CD1c-positive myeloid dendritic cell (primary cell): Measurements from ENCODE around the gene AASS.
"Not testable (repeated sequence)": the region's sequence is repeated elsewhere in the genome, so short reads cannot be mapped to it uniquely, and the experiment has no call there.

Source experiments
- DNase-seq: peaks from one replicate; pipeline ENCODE4 v3.0.0-alpha.2; 2016; ENCODE audit errors: extremely low spot score

The AASS gene

GRCh38 chr7:122143751-122144711, at the start of gene AASS:
AASS (minus strand) TSS chr7:122144249; CDS start chr7:122133726, 10,523 bp downstream.
- peak; percentile 92 for DNase-seq

- DNase-seq: no peak
These were observed 44.7 kb upstream of the AASS start for GRCh38 chr7:122188785-122189184.

GRCh38 chr7:122183106-122183505, 39.1 kb upstream of the AASS start:
- no peak for DNase-seq

GRCh38 chr7:122182081-122182480, 38.0 kb upstream of the AASS start:
- no peak for DNase-seq

- not testable (repeated sequence) for DNase-seq
These were observed 28.1 kb upstream of the AASS start for GRCh38 chr7:122172144-122172543.

- DNase-seq: no peak
These were observed 22.7 kb upstream of the AASS start for GRCh38 chr7:122166740-122167139.

GRCh38 chr7:122166275-122166674, 22.2 kb upstream of the AASS start:
- DNase-seq: no peak

DNA sequence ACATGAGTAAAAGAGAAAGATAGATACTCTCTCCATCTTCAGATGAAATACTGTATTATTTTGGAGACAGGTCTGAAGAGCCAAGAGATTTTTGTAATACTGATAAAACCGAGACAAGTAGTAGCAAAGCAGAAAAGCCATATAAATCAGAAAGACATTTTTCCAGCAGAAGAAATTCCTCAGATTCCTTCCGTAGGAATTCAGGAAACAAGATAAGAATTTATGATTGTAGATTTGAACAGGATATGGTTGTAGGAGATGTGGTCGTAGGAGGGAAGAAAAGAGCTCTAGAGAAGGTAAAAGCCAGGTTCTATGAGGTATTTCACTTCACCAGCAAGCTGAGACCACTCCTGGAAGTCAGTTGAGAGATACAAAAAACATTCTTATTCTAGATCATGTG, 17.6 kb upstream of the AASS start:
- DNase-seq: no peak

DNA sequence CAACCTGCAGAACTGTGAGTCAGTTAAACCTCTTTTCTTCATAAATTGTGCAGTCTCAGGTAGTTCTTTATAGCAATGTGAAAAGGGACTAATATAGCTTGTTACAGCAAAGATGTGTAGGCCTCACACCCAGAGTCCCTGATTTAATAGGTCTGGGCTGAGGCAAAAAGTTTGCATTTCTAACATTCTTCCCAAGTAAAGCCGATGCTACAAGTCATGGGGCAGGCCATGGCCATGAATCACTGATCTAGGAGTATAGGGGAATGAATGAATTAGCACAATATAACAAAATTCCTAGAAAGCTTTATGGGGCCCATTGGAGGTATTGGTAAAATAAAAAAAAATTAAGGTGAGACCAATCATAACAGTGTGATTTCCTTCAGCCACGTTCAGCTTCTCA, 11.5 kb upstream of the AASS start:
- no peak for DNase-seq

DNA sequence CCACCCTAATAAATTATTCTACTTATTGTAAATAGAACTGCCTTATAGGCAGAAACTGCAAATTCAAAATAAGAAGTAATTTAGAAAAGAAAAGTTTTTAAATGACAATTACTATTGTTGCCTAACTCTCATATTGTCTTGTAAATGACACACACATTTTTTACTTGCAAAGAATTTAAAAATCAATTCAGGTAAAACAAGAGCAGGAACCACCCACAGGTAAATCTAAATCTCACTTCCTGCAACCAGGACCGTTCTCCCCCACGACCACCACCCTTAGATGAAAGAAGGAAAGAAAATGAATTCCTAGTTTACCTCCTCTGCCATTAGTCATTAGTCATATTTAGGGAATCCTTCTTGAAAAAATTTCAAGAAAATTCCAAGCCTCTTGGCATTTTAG, 4.8 kb upstream of the AASS start:
- no peak for DNase-seq

DNA sequence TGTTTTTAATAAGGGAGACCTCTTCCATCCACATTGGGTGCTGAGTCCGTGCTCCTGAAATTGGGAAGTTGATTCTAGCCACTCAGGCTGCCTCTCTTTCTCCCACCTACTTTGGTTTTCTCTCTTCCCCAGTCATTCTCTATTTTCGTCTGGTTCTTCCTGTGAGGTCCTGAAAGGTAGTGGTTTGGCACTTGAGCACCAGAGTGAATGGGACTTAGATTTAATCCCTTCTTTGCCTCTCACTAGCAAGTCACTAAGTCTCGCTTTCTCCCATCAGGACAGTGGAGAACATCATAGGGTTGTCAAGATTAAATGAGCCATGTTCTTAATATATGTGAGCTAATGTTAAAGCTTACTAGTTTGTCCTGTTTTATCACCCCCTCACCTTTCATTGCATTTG, 4.0 kb upstream of the AASS start:
- DNase-seq: no peak

DNA sequence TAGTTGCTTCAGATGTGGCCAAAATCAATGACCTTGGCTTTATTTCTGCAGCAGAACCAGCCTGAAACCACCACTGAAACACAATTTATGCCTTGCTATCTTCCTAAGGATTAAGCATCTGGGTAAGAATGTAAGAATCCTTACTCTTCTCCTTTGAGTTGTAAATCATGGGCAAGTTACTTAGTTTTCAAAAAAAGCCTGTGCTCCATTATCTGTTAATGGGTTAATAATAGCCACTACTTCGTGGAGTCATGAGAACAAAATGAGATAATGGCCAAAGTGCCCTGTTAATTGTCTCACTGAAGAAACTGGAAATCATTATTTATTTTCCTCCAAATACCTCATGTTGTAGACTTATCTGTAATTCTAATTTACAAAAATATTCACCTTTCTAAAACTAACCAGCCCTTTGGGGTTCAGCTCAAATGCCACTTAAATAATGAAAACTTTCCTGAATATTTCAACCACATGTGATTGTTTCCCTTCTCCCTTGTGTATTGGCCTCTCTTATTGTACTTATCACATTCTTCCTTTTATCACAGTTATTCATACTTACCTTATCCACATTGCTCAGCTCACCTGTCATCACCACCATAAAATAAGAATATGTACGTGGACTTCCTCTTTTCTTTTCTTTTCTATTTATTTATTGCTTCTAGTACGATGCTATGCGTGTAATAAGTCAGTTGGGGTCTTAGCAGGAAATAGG, 2.0 kb upstream of the AASS start:
- DNase-seq: no peak

DNA sequence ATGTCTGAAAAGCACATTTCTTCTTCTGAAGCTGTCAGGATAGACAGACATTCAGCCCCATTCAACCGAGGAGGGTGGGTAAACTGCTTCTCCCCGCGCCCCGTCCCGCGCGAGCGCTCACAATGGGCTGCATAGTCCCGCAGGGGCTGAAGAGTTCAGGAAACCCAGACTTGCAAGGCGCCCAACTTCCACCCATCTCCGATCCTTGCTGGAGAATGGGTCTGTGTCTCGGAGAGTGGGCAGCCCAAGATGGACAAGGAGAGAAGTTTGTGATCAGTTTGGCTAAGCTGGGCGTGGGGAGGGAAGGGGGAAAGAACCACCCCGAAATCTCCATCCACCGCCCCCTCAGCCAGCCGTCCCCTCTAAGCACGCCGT, 686 bp downstream of the AASS start:
- peak; percentile 17 for DNase-seq

DNA sequence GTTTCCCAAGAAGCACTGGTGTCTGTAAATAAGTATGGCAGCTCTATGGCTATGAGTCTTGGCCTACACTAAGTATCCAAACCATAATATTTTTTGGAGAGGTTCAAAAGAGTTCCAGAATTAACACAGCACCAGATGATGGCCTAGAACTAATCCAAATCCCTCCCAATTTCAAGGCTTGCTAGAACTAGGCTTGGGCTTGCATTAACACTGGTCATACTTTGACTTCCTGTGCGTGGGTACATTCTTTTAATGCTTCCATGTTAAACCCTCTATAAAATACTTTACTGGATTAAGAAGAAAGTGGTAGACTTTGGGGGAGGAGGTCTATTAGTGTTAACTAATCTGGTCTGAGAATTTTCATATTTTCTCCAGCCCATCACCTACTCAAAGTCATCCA, 3.1 kb downstream of the AASS start:
- DNase-seq: no peak

GRCh38 chr7:122137251-122138077, 6.6 kb downstream of the AASS start:
- no peak for DNase-seq

DNA sequence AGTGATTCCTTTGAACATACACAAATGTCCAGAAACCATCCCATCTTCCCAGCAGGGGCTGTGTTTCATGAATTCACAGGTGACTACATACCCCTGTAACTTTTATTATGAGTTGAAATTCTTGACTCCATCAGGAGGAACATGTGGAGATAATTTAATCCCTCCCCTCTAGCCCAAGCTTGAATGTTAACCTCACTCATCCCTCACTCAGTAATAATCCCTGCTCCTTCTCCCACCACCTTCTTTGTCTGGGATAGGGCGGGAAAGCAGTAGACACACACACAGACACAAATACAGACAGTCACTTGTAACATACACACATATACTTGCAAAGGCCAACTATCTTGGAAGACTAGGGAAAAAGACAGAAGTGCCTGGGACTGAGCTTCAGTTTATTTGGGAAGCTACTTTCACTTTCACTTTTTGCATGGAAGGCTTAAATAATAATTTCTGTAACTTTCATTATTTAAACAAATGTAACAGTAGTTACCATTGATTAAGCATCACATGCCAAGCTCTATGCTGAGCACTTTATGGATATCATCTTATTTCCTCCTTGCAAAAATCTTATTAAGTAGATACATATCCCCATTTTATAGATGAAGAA, 7.3 kb downstream of the AASS start:
- DNase-seq: no peak

DNA sequence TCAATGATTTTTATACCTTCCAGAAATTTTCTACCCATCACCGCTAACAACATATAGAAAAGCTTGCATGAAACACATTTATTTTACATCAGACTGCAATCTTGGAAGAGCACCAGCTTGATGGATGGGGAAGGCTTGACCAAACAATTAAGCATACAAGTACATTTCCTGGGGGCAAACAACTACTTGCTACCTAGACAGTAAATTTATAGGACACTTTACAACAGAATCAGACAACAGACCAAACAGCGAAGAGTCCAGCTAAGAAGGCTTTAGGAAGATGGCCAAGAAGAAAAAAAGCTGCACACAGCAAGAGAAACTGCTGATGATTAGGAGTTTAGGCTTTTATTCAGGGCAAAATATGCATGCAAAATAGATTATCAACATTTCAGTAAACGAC, 8.0 kb downstream of the AASS start:
- DNase-seq: no peak

GRCh38 chr7:122135275-122135674, 8.8 kb downstream of the AASS start:
- no peak for DNase-seq

DNA sequence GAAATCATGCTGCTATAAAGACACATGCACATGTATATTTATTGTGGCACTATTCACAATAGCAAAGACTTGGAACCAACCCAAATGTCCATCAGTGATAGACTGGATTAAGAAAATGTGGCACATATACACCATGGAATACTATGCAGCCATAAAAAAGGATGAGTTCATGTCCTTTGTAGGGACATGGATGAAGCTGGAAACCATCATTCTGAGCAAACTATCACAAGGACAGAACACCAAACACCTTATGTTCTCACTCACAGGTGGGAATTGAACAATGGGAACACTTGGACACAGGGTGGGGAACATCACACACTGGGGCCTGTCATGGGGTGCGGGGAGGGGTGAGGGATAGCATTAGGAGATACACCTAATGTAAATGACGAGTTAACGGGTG, 9.3 kb downstream of the AASS start:
- not testable (repeated sequence) for DNase-seq

DNA sequence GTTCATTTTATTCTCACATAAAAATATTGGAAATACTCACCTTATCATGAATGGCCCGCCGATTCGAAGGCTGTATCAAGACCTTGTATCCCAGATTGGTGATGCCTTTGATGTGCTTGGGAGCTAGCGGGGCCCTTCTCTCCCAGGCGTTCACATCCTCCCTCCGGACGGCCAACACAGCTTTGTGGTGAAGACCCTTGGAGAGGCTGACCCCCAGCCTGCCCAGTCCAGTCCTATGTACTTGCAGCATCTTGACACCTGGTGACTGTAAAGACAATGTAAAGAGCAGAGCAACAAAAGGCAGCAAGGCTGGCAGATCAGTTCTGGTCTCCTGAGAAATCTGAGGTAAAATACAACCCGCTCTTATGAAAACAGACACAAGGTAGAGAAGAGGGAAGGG, 10.6 kb downstream of the AASS start:
- DNase-seq: no peak

- no peak for DNase-seq
These were observed 11.7 kb downstream of the AASS start for GRCh38 chr7:122132341-122132740.

GRCh38 chr7:122123746-122124145, 20.3 kb downstream of the AASS start:
- DNase-seq: no peak
